DMS53 (cell line): Measurements from ENCODE around the gene CYP3A5.
A peak's percentile ranks its signal among the peaks of the same experiment; 100 is the strongest.
"Not testable (repeated sequence)": the region's sequence is repeated elsewhere in the genome, so short reads cannot be mapped to it uniquely, and the experiment has no call there.

ENCODE experiments used
- DNase-seq: peaks from one replicate; lab custom pipeline; 2025; lab: John Stamatoyannopoulos, UW

CYP3A5 gene

GRCh38 chr7:99642027-99642426 lies 37.8 kb downstream of the CYP3A5 start:
- no peak for DNase-seq

- no peak for DNase-seq
These were observed 40.5 kb downstream of the CYP3A5 start for GRCh38 chr7:99639267-99639666.

GRCh38 chr7:99638731-99639130 lies 41.1 kb downstream of the CYP3A5 start:
- DNase-seq = no peak

- DNase-seq = not testable (repeated sequence)
These were observed 42.4 kb downstream of the CYP3A5 start for GRCh38 chr7:99637414-99637813.

GRCh38 chr7:99631295-99632109 lies 48.3 kb downstream of the CYP3A5 start:
- DNase-seq = peak; percentile 64

- no peak for DNase-seq
These were observed 50.2 kb downstream of the CYP3A5 start for GRCh38 chr7:99629643-99630042.

- DNase-seq = no peak
These were observed 51.0 kb downstream of the CYP3A5 start for GRCh38 chr7:99628471-99629465.

- DNase-seq = no peak
These were observed 52.3 kb downstream of the CYP3A5 start for GRCh38 chr7:99627513-99627912.

GRCh38 chr7:99626661-99627060 lies 53.1 kb downstream of the CYP3A5 start:
- DNase-seq = no peak

- no peak for DNase-seq
These were observed 53.8 kb downstream of the CYP3A5 start for GRCh38 chr7:99625961-99626360.

GRCh38 chr7:99625321-99625720 lies 54.5 kb downstream of the CYP3A5 start:
- DNase-seq = no peak

- no peak for DNase-seq
These were observed 55.3 kb downstream of the CYP3A5 start for GRCh38 chr7:99624484-99624883.

GRCh38 chr7:99623702-99624447 lies 55.9 kb downstream of the CYP3A5 start:
- DNase-seq = no peak

- DNase-seq = no peak
These were observed 56.6 kb downstream of the CYP3A5 start for GRCh38 chr7:99623091-99623693.

GRCh38 chr7:99622596-99622995 lies 57.2 kb downstream of the CYP3A5 start:
- DNase-seq = no peak

GRCh38 chr7:99621271-99621670 lies 58.5 kb downstream of the CYP3A5 start:
- no peak for DNase-seq

- DNase-seq = no peak
These were observed 60.1 kb downstream of the CYP3A5 start for GRCh38 chr7:99619571-99620130.

- no peak for DNase-seq
These were observed 61.1 kb downstream of the CYP3A5 start for GRCh38 chr7:99618726-99619125.

GRCh38 chr7:99617192-99617781 lies 62.5 kb downstream of the CYP3A5 start:
- no peak for DNase-seq

GRCh38 chr7:99616359-99617191 lies 63.2 kb downstream of the CYP3A5 start, which contains the start of gene ZSCAN25:
TSS of gene ZSCAN25 (plus strand) at chr7:99616946. CDS start at chr7:99619607, 2,661 bp downstream.
- DNase-seq = peak; percentile 99
